ENCODE data around the gene LRP1B. TPM values are rescaled to one million over a fixed set of nuclear protein-coding genes. Genes with fewer than 3 reads are reported as not detected.
"Not testable (repeated sequence)": the region's sequence is repeated elsewhere in the genome, so short reads cannot be mapped to it uniquely, and the experiment has no call there.

The LRP1B gene
- total RNA-seq, 2 experiments from 2014 or later: not detected

DNA sequence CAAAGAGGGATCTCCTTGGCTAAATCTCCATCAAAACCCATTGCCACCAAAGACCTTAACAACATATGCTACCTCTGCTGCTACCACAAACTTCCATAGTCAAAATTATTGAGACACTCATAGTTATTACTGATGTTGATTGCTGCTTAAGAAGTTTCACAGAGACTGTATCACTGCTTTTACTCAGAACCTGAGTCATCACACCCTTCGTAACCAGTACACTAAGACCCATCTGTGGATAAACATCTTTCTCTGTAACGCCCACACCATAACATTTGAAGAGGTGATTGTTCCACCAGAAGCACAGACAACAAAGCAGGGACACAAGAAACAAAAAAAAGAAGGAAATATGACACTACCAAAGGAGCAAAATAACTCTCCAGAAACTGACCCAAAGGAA, 1563.1 kb downstream of the LRP1B start:
- ChIA-PET CTCF (no interaction called here), POLR2A (no interaction called here)
- peaks cover 2% of the 10 kb centered on the region for H3K9me3 Mint-ChIP-seq (ENCODE audit: low read depth)
- H3K36me3 Mint-ChIP-seq (ENCODE audit: low read depth): no peaks in the 10 kb centered on the region
- no peak for DNase-seq
- intact Hi-C loops (cut with DNase I, micrococcal nuclease): no loop called here
- H3K27me3 Mint-ChIP-seq: no peaks in the 10 kb centered on the region
- H3K27ac Mint-ChIP-seq: no peak overlapping the region
- H3K4me3 Mint-ChIP-seq: no peak overlapping the region
- no peaks in the 10 kb centered on the region for H3K4me1 Mint-ChIP-seq
- no peak for ATAC-seq

DNA sequence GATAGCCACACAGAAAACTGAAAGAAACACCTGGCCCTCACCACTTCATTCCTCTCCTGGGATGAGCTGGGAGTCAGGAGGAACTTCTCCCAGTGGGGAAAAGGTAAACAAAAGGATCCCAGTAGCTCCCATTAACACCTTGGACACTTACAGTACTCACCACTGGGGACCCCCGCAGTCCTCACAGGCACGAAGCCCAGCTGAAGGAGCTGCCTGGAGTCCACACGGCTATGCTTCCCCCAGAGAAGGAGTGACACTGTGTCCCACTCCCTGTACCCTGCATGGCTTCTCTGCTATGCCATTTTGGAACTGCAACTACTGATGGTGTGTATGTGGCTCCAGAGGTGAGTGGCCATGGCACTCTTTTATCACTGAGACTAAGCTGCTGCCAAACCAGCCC, 1565.1 kb downstream of the LRP1B start:
- CTCF ChIA-PET: no interaction called here
- no peak overlapping the region for H3K4me3 Mint-ChIP-seq
- POLR2A ChIA-PET: no interaction called here
- H3K9me3 Mint-ChIP-seq (ENCODE audit: low read depth): peaks cover 2% of the 10 kb centered on the region
- no peaks in the 10 kb centered on the region for H3K27me3 Mint-ChIP-seq
- DNase-seq (no peak), ATAC-seq (no peak)
- no peaks in the 10 kb centered on the region for H3K4me1 Mint-ChIP-seq
- H3K27ac Mint-ChIP-seq: no peak overlapping the region
- intact Hi-C loops (cut with DNase I, micrococcal nuclease): no loop called here
- H3K36me3 Mint-ChIP-seq (ENCODE audit: low read depth): no peaks in the 10 kb centered on the region

DNA sequence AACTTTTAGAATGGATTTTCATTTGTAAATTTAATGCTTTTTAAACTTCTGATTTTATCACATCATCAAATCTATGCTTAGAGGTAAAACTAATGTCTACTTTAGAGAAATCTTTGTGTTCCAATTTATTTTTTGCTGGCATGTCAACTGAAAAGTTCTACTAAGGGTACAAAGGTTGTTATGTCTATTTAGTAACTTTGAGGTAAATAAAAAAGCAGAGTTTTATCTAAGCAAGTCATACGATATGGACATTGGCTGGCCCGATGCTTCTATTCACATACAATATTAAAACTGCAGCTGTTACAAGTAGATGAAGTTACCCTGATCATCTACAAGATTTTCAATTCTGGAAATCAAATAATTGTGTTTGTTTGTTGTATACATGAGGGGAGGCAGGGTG, 1575.1 kb downstream of the LRP1B start:
- POLR2A ChIA-PET: no interaction called here
- Mint-ChIP-seq H3K27ac (no peak overlapping the region), H3K4me1 (no peaks in the 10 kb centered on the region), H3K9me3 (ENCODE audit: low read depth) (no peaks in the 10 kb centered on the region), H3K27me3 (no peaks in the 10 kb centered on the region), H3K4me3 (no peak overlapping the region), H3K36me3 (ENCODE audit: low read depth) (no peaks in the 10 kb centered on the region)
- DNase-seq (no peak), ATAC-seq (no peak)
- intact Hi-C loops (cut with DNase I, micrococcal nuclease): no loop called here
- CTCF ChIA-PET: no interaction called here

DNA sequence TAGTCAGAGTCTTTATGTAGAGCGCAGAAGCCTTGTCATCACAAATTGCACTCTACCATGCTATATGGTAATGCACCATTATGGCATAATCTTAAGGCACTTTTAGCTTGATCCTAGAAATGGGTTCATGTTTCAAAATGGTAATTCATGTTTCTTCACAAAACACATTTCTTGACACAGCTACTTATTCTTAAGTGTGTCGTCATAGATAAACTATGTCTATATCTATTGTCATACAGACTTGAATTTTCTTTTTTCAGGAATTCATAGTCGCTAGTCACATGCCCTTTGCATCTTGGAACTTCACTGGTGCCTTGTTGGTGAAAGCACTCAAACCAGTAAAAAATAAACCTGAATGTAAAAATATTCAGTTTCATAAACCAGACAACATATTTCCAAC, 1578.2 kb downstream of the LRP1B start:
- Mint-ChIP-seq H3K4me1 (no peaks in the 10 kb centered on the region), H3K4me3 (no peak overlapping the region), H3K36me3 (ENCODE audit: low read depth) (no peaks in the 10 kb centered on the region), H3K9me3 (ENCODE audit: low read depth) (no peaks in the 10 kb centered on the region), H3K27me3 (no peaks in the 10 kb centered on the region), H3K27ac (no peak overlapping the region)
- ATAC-seq (no peak), DNase-seq (no peak)
- POLR2A ChIA-PET: no interaction called here
- CTCF ChIA-PET: no interaction called here
- intact Hi-C loops (cut with DNase I, micrococcal nuclease): no loop called here

DNA sequence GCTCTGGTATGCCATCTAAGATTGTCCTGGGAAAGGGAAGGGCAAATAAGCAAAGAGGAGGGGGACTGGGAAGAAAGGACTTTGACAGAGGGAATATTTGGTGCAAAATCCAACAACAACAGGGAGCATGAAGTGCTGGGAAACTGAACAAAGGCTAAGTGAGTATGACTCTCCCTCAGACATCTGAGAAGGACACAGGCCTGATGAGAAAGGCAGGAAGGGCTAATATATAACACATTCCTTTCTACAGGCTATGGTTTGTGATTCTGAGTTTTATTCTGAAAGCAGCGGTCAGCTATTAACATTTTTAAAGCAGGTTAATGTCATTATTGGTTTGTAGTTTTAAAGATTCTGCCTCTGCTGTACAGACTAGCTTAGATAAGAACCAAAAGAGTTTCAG, 1579.5 kb downstream of the LRP1B start:
- POLR2A ChIA-PET: no interaction called here
- intact Hi-C loops (cut with DNase I, micrococcal nuclease): no loop called here
- Mint-ChIP-seq H3K4me3 (no peak overlapping the region), H3K9me3 (ENCODE audit: low read depth) (peaks cover under 1% of the 10 kb centered on the region), H3K4me1 (no peaks in the 10 kb centered on the region), H3K27me3 (no peaks in the 10 kb centered on the region), H3K27ac (no peak overlapping the region), H3K36me3 (ENCODE audit: low read depth) (no peaks in the 10 kb centered on the region)
- no peak for ATAC-seq
- DNase-seq: no peak
- CTCF ChIA-PET: no interaction called here

DNA sequence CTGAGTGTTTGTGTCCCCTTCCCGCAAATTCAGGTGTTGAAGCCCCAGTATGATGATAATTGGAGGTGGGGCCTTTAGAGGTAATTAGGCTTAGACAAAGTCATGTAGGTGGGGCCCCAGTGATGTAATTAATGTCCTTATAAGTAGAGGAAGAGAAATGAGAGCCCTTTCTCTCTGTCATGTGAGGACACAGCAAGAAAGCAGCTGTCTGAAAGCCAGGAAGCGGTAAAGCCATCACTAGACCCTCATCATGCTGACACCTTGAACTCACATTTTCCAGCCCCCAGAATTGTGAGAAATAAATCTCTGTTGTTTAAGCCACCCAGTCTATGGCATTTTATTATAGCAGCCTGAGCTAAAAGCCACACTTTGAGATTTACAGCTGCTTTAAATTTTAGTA, 1580.0 kb downstream of the LRP1B start:
- intact Hi-C loops (cut with DNase I, micrococcal nuclease): no loop called here
- Mint-ChIP-seq H3K4me1 (no peaks in the 10 kb centered on the region), H3K27ac (no peak overlapping the region), H3K9me3 (ENCODE audit: low read depth) (peaks cover 4% of the 10 kb centered on the region), H3K36me3 (ENCODE audit: low read depth) (no peaks in the 10 kb centered on the region), H3K27me3 (no peaks in the 10 kb centered on the region), H3K4me3 (no peak overlapping the region)
- POLR2A ChIA-PET: no interaction called here
- DNase-seq: no peak
- CTCF ChIA-PET: no interaction called here
- no peak for ATAC-seq

DNA sequence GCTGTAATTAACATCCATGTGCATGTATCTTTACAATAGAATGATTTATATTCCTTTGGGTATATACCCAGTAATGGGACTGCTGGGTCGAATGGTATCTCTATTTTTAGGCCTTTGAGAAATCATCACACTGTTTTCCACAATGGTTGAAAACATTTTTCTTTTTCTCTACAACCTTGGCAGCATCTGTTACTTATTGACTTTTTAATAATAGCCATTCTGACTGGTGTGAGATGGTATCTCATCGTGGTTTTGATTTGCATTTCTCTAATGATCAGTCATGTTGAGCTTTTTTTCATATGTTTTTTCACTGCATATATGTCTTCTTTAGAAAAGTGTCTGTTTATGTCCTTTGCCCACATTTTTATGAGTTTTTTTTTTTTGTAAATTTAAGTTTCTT, 1586.0 kb downstream of the LRP1B start:
- CTCF ChIA-PET; H3K27ac Mint-ChIP-seq; POLR2A ChIA-PET; H3K36me3 Mint-ChIP-seq (ENCODE audit: low read depth); H3K27me3 Mint-ChIP-seq; ATAC-seq; H3K4me1 Mint-ChIP-seq; intact Hi-C loops (cut with DNase I, micrococcal nuclease); H3K4me3 Mint-ChIP-seq; DNase-seq: not testable (repeated sequence)
- peaks cover 16% of the 10 kb centered on the region for H3K9me3 Mint-ChIP-seq (ENCODE audit: low read depth)

DNA sequence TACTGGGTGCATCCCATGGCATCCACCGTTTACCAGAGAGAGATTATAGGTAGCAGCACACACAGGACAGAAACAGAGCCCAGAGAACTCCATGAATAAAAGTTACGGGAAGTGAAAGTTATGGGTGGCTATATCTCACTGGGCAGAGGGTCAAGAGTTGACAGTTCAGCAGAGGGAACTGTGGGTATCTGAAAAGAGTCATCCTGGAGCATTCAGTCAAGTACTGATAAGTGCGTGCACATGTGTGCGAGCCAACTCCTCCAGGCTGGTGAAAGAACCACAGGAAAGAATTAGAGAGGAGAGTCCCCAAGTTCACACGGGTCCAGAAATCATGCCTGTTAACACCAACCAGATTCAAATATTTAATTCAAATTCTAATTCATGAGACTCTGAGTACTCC, 1588.2 kb downstream of the LRP1B start:
- ATAC-seq (no peak), DNase-seq (no peak)
- CTCF ChIA-PET: no interaction called here
- Mint-ChIP-seq H3K36me3 (ENCODE audit: low read depth) (no peaks in the 10 kb centered on the region), H3K9me3 (ENCODE audit: low read depth) (peaks cover 18% of the 10 kb centered on the region), H3K27me3 (no peaks in the 10 kb centered on the region), H3K4me3 (no peak overlapping the region), H3K27ac (no peak overlapping the region), H3K4me1 (no peaks in the 10 kb centered on the region)
- intact Hi-C loops (cut with DNase I, micrococcal nuclease): no loop called here
- POLR2A ChIA-PET: no interaction called here

DNA sequence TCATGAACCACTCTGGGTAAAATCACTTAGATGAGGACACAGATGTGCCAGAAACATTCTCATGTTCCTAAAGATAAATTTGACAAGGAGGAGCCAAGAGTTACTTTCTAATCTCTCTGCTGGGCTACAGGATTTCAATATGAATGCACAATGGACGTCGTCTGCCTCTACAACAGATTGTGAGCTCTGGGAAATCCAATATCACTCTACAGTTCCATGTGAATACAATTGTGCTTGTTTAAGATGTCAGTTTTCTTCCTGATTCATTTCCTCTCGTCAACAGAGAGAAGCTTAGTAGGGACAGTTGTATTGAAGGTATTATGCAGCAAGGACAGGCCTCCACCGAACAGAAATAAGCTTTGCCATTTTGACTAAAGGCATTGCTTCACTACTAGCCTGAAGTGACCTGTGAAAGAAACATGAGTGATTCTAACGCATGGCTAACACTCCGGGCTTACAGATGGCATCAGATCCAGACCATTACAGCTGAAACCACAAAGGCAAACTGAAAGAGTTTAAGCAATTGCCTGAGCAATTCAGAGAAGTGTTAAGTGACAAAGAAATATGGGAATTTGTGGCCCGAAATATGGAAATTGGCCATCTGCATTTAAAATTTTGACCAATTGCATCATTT, 1591.5 kb downstream of the LRP1B start:
- no peak overlapping the region for H3K27ac Mint-ChIP-seq
- DNase-seq (no peak), ATAC-seq (no peak)
- no peaks in the 10 kb centered on the region for H3K27me3 Mint-ChIP-seq
- no peak overlapping the region for H3K4me3 Mint-ChIP-seq
- POLR2A ChIA-PET: interaction anchor here (0.7 kb wide), 1 partner anchor 364 kb away, joined by 3 read pairs; no protein-coding TSS in a partner anchor
- no peaks in the 10 kb centered on the region for H3K4me1 Mint-ChIP-seq
- H3K36me3 Mint-ChIP-seq (ENCODE audit: low read depth): no peaks in the 10 kb centered on the region
- peaks cover 12% of the 10 kb centered on the region for H3K9me3 Mint-ChIP-seq (ENCODE audit: low read depth)
- CTCF ChIA-PET: no interaction called here
- intact Hi-C loops (cut with DNase I, micrococcal nuclease): no loop called here

DNA sequence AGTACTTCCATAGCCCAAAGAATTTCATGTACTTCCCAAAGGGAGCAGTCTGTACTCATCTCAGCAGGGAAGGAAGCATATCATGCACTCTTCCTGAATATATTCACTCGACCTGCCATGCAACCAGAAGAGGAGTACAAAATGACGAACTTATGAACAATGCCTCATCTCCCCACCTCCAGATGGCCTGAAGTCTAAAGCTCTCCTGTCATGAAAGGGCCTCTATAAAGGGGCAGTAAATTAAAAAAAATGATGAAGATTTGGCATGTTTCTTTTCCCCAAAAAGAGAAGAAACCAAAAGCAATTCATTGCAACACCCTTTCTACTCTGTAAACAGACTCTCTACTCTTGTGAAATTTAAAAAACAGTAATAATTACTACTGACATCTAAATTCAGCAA, 1601.1 kb downstream of the LRP1B start:
- no peak overlapping the region for H3K27ac Mint-ChIP-seq
- ChIA-PET CTCF (no interaction called here), POLR2A (no interaction called here)
- ATAC-seq (no peak), DNase-seq (no peak)
- no peaks in the 10 kb centered on the region for H3K27me3 Mint-ChIP-seq
- no peaks in the 10 kb centered on the region for H3K4me1 Mint-ChIP-seq
- no peak overlapping the region for H3K4me3 Mint-ChIP-seq
- H3K9me3 Mint-ChIP-seq (ENCODE audit: low read depth): peaks cover 9% of the 10 kb centered on the region
- intact Hi-C loops (cut with DNase I, micrococcal nuclease): no loop called here
- no peaks in the 10 kb centered on the region for H3K36me3 Mint-ChIP-seq (ENCODE audit: low read depth)

DNA sequence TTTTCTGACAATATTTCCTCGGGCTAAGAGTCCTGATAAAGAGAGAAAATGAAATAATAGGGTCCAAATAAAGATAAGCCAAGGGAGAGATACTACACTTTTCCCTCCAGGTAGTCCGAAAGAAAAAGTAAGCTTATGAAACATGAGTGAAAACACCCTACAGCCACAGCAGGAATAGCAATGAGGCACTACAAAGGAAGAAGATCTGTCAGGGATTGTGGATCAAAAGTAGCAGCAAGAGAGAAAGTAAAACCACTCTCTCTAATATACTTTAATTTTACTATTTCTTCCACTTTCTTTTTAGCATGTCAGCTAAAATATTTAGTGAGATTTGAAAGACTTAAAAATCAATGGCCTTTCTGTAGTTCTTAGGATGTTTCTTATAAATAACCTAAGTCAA, 1601.8 kb downstream of the LRP1B start:
- Mint-ChIP-seq H3K4me3 (no peak overlapping the region), H3K9me3 (ENCODE audit: low read depth) (peaks cover 6% of the 10 kb centered on the region), H3K27ac (no peak overlapping the region), H3K4me1 (no peaks in the 10 kb centered on the region), H3K36me3 (ENCODE audit: low read depth) (no peaks in the 10 kb centered on the region), H3K27me3 (no peaks in the 10 kb centered on the region)
- intact Hi-C loops (cut with DNase I, micrococcal nuclease): no loop called here
- ChIA-PET CTCF (no interaction called here), POLR2A (no interaction called here)
- ATAC-seq: no peak
- no peak for DNase-seq

DNA sequence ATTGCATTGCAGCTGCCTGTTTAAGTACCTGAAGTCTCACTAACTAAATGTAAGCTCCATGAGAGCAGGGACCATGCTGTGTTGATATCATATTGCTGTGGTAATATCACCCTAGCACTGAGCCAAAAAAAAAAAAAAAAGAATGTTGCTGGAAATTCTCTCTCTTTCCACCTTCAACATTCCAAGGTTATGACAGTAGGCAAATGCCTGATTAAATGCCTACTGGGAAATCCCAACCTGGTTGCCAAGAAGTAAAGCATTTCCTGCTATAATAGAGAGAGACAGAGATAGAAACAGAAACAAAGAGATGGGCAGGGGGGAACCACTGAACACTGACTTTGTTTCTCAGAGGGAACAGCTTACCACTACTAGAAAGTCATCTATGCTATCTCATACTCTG, 1604.2 kb downstream of the LRP1B start:
- Mint-ChIP-seq H3K4me3 (no peak overlapping the region), H3K27me3 (no peaks in the 10 kb centered on the region), H3K9me3 (ENCODE audit: low read depth) (peaks cover 11% of the 10 kb centered on the region), H3K4me1 (no peaks in the 10 kb centered on the region), H3K36me3 (ENCODE audit: low read depth) (no peaks in the 10 kb centered on the region), H3K27ac (no peak overlapping the region)
- no peak for ATAC-seq
- no peak for DNase-seq
- POLR2A ChIA-PET: no interaction called here
- intact Hi-C loops (cut with DNase I, micrococcal nuclease): no loop called here
- CTCF ChIA-PET: no interaction called here

DNA sequence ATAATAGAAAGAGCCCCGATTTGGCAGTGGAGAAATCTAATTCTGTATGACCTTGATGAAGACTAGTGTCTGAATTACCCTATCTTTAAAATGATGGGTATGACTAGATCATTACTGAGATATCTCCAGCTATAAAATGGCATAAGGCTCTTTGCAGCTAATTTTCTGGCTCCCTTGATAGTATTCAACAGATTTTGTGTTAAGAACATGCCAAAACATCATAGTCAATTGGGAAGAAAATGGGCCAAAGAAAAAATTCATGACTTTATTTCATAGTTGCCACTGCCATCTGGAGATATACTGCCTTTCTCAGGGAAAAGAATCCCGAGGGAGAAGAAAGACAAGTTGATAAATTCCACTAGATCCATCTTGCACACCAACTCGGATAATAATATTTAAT, 1618.7 kb downstream of the LRP1B start:
- ChIA-PET POLR2A (no interaction called here), CTCF (interaction anchor here (0.7 kb wide), 1 partner anchor 1314 kb away, joined by 3 read pairs; no protein-coding TSS in a partner anchor)
- H3K9me3 Mint-ChIP-seq (ENCODE audit: low read depth): peaks cover 6% of the 10 kb centered on the region
- DNase-seq: no peak
- no peaks in the 10 kb centered on the region for H3K36me3 Mint-ChIP-seq (ENCODE audit: low read depth)
- H3K27ac Mint-ChIP-seq: no peak overlapping the region
- no peak for ATAC-seq
- intact Hi-C loops (cut with DNase I, micrococcal nuclease): no loop called here
- no peaks in the 10 kb centered on the region for H3K4me1 Mint-ChIP-seq
- H3K4me3 Mint-ChIP-seq: no peak overlapping the region
- H3K27me3 Mint-ChIP-seq: no peaks in the 10 kb centered on the region
